GM13976 (cell line): ENCODE results near the gene BMPR1B.

Experiments used
- DNase-seq: peaks from one replicate; pipeline ENCODE4 v3.0.0; 2012; ENCODE audit warnings: low spot score
- CTCF ChIP-seq: IDR thresholded peaks from 2 replicates; pipeline ENCODE4 v1.5.1; 2012; ENCODE audit warnings: borderline replicate concordance, mild to moderate bottlenecking; ENCODE audit not compliant: insufficient read depth; ENCODE audit errors: extremely low read depth, missing control alignments, control extremely low read depth
- in situ Hi-C: fragments of 300-500 bp; cut with MboI; formaldehyde crosslinking; loops from one replicate; pipeline ENCODE4 v1.12.0; 2022; ENCODE audit warnings: low sequenced_read_pairs, mixed read lengths, inconsistent platforms; ENCODE audit not compliant: unreplicated experiment

Gene BMPR1B

DNA sequence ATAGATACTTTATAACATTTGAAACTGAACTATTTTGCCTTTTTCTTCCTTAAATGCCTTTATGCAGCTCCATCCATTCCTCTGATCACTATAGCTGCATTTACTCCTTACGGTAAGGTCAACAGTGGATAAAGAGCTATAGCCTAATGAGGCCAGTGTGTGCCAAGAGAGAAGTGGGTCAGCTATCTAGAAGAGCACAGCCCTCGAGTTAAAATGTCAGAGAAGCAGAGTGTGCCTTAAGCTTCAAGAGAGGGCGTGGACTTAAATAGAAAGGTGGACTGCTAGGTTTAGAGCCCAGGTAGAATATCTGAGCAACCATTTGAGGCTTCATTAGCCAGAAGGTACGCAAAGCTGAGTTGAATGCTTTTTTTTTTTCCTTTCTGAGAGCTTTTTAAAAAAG, 347.4 kb downstream of the BMPR1B start:
- in situ Hi-C loops: loop anchor here (25.0 kb wide), 1 partner anchor 468 kb away; no protein-coding TSS in a partner anchor

DNA sequence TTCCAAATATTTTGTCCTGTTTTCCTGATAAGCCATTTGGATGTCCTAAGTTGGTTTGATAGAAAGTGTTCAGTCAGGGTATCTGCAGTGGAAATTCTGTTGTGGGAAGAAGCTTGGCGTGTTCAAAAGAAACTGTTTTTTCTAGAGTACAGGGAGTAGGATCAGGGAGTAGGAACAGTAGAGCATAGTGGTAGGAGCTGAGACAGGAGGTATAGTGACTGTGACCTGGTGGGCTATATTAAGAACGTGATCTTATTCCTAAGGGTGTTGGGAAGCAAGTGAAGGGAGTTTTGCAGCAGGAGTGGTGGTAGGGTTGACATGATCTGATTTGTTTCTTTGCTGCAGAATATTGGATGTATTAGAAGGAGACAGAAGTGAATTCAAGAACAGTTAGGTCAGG, 348.2 kb downstream of the BMPR1B start:
- in situ Hi-C loops: loop anchor here (25.0 kb wide), 1 partner anchor 469 kb away; no protein-coding TSS in a partner anchor
- DNase-seq: no peak
- no peak for TF ChIP-seq CTCF

More for the DNA sequence above, 347.4 kb downstream of the BMPR1B start:
- no peak for TF ChIP-seq CTCF
- no peak for DNase-seq

DNA sequence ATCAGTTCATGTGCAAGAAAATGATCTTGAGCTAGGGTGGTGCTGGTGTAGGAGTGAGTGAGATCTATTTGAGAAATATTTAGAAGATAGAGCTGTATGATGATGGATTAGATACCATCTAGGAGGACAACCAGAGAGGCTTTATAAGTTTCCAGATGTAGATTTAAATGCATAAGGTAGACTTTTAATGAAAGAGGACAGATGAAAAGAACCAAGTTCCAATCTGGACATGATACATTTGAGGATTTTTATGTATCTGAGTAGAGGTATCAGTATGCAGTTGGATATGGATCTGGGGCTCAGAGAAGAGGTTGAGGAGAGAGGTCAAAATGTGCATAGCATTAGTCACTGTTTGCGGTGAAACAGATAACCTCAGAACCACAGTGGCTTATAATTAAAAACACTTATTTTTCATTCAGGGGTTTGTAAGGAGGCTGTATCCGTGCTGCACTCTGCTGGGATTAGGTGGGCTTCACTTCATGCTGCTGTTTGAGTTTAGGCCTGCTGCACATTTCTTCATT, 348.7 kb downstream of the BMPR1B start:
- DNase-seq: no peak
- in situ Hi-C loops: loop anchor here (25.0 kb wide), 1 partner anchor 469 kb away; no protein-coding TSS in a partner anchor
- no peak for TF ChIP-seq CTCF

- DNase-seq: no peak
- in situ Hi-C loops: loop anchor here (25.0 kb wide), 1 partner anchor 470 kb away; no protein-coding TSS in a partner anchor
- no peak for TF ChIP-seq CTCF
Measured at GRCh38 chr4:95107004-95107403, 349.2 kb downstream of the BMPR1B start.

DNA sequence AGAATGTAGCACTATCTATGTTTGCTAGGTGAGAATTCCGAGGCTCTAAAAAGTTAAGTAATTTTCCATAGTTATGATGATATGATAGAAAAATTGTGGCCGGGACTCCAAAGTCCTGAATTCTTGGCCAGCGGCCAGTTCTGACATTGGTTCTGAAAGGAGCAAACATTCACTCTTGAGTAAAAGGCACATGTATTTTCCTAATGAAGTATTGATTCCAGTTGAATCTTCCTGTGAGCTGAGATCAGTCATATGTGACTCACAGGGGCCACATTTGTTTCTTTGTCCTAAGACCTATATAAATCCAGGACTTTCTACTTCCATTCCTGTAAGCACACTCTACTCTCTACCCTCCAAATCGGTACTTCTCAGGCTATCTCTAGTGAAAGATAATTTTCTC, 349.9 kb downstream of the BMPR1B start:
- no peak for DNase-seq
- in situ Hi-C loops: loop anchor here (25.0 kb wide), 1 partner anchor 470 kb away; no protein-coding TSS in a partner anchor
- TF ChIP-seq CTCF: no peak

- TF ChIP-seq CTCF: no peak
- in situ Hi-C loops: loop anchor here (25.0 kb wide), 1 partner anchor 472 kb away; no protein-coding TSS in a partner anchor
- DNase-seq: no peak
Measured at GRCh38 chr4:95108883-95109421, 351.2 kb downstream of the BMPR1B start.
